ENCODE results near the gene SPTLC1.
A peak's percentile ranks its signal among the peaks of the same experiment; 100 is the strongest.
"Not testable (repeated sequence)": the region's sequence is repeated elsewhere in the genome, so short reads cannot be mapped to it uniquely, and the experiment has no call there.

Gene SPTLC1, protein sequence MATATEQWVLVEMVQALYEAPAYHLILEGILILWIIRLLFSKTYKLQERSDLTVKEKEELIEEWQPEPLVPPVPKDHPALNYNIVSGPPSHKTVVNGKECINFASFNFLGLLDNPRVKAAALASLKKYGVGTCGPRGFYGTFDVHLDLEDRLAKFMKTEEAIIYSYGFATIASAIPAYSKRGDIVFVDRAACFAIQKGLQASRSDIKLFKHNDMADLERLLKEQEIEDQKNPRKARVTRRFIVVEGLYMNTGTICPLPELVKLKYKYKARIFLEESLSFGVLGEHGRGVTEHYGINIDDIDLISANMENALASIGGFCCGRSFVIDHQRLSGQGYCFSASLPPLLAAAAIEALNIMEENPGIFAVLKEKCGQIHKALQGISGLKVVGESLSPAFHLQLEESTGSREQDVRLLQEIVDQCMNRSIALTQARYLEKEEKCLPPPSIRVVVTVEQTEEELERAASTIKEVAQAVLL

DNA sequence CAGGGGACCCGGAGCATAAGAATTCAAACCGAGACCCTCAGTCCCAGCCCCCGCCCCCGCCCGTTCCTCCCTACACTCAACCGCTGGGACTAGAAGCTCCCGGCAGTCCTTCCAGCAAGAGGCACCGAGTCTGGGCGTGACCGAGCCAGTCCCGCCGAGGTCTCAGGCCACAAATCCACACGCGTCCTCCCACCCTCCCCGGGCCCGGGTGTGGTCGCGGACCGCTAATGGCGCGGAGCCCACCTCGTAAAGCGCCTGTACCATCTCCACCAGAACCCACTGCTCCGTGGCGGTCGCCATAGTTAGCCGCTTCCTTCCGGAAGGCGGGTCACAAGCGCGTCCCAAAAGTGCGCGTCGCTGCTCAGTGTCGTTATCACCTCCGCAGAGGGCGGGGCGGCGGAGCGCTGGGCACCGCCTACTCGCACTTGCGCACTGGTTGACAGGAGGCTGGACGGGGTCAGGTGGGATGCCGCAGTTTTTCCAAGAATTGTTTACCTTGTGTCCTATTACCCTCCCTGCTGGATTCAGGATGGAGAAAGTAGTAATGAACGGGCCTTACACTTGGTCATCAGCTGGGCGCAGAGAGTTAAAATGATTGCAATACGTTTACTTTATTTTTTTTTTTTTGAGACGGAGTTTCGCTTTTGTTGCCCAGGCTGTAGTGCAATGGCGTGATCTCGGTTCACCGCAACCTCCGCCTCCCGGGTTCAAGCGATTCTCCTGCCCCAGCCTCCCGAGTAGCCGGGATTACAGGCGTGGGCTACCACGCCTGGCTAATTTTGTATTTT is at the start of gene SPTLC1:
TSS of gene SPTLC1 (minus strand) at position 343 of the 788 bp plus-strand sequence. CDS start at position 300, 43 bp downstream.
- peak; percentile 95 to 97 for DNase-seq

DNA sequence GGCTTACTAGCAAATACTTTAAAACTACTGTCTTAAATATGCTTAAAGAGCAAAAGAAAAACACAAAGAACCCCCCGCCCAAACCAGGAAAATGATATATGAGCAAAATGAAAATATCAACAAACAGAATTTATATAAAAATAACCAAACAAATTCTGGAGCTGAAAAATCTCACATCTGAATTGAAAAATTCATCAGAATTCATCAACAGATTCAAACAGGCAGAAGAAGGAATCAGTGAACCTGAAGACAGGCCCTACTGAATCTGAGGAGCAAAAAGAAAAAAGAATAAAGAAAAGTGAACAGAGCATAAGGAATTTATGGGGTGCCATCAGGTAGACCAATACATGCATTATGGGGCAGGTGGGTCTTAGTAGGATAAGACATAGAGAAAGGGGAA is 49.8 kb upstream of the SPTLC1 start:
- DNase-seq, result no peak

DNA sequence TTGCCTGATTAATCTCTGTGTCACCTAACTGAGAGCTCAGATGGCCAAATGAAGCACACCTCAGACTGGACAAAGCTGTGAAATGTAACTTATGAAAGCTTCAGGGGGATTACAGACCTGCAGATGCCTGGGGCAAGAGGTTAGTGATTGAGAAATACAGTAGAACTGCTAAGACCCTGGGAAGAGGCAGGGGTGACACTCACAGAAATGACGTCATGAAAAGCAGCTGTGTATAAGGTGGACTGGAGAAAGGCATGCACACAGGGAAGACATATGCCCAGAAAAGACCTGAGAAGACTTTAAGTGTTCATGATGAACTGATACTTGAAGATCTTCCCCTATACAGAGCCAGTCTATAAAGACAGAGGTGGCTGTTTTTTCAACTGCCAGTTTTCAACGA is 49.3 kb upstream of the SPTLC1 start:
- no peak for DNase-seq

DNA sequence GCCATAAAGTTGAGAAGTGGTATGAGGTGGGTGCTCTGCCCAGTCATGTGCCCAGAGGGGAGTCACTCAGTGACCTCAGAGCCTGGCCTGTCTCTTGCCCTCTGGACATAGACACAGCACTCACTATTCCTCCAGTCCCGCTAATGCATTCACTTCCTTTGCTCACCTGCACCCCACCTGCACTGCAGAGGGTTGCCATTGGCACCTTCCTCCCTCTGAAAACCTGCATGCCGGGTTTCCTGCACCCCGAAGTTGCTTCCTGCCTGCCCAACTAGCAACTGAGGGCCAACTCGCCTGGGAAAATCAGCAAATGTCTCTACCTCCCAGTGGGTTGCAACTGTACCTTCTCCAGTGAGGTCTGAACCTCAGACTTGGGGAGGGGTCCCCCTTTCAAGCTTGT is 48.1 kb upstream of the SPTLC1 start:
- no peak for DNase-seq

DNA sequence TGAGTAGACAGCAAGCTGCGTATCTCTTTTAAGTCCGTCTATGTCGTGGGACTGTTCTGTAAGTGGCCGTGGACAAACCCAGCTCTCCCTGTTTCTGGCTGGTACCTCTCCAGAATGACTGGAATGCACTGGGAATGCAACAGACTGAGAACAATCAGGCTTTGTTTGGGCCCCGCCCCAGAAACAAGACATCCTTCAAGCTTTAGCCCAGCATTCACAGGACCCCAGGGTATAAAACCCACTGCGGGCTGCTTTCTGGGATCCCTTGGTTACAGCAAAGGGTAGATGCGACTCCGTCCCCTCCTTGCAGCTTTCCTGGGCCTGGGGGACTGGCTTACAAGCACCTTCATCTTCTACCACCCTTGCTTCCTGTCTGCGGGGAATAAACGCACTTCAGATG is 45.6 kb upstream of the SPTLC1 start:
- DNase-seq, result no peak

DNA sequence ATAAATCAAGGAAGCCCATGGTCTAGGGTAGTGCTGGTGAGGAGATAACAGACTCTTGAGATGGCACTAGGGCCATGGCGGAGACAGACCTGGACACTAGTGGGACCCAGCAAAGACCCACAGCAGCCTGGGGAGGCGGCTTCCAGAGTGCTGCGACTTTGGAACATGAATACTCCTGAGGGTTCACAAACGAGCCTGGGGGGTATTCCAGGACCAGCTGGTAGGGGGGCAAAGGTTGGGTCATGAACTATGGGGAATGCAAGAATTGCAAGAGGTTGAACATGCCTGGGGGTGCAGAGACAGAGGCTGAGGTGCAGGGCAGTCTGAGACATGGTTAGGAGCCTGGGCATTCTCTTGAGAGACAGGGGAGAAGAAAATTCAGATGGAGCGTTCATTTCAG is 43.8 kb upstream of the SPTLC1 start:
- no peak for DNase-seq

DNA sequence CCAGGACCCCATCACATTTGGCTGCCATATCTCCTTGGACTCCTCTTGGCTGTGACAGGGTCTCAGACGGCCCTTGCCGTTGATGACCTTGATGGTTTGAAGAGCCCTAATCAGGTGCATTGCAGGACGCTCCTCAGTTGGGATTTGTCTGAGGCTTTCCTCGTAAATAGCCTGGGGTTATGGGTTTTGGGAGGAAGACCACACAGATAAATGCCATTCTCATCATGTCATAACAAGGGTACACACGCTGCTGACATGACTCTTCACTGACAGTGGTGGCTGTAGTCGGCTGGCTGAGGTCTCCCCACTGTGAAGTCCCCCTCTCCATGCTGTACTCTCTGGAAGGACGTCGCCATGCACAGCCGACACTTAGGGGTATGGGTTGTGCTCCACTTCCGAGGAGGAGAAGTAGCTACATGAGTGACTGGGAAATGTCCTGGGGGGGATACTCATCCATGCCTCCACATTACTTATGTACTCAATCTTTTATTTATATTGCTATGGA is 42.9 kb upstream of the SPTLC1 start:
- DNase-seq, result no peak

DNA sequence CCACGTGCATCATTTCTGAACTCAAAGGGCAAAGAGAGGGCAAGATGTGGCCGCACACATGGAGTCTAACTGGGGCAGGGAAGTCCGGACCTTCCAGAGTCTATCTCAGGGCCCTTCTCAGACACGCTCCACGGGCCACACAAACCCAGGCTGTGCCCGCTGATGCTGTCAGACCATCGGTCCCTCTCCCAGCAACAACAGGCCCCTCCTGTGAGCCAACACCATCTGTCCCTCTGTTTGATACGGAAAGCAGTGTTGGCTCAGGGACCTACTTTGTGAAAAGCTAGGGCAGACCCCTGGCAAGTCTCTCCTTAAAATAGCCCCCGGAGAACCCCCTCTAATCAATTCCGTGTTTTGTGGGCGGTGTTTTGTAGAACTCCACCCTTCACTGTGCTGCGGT is 40.5 kb upstream of the SPTLC1 start:
- DNase-seq, result not testable (repeated sequence)

DNA sequence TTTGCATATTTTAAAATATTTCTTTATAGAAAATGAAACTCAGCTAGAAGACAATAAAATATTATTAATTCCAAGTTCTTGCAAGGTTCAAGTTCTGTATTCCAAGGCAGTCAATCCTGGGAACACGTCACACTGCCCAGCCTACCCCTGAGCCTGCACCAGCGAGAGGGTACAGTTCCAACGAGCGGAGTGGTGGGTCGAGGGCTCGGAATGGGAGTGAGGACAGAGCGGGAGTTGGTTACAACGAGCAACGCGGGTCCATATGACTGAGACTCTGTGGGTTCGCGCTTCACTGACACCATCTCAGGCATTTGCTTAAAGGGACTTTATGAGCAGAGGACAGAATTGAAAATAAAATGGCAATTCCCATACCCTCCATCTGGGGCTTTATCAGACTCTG is 40.0 kb upstream of the SPTLC1 start:
- DNase-seq, result no peak

DNA sequence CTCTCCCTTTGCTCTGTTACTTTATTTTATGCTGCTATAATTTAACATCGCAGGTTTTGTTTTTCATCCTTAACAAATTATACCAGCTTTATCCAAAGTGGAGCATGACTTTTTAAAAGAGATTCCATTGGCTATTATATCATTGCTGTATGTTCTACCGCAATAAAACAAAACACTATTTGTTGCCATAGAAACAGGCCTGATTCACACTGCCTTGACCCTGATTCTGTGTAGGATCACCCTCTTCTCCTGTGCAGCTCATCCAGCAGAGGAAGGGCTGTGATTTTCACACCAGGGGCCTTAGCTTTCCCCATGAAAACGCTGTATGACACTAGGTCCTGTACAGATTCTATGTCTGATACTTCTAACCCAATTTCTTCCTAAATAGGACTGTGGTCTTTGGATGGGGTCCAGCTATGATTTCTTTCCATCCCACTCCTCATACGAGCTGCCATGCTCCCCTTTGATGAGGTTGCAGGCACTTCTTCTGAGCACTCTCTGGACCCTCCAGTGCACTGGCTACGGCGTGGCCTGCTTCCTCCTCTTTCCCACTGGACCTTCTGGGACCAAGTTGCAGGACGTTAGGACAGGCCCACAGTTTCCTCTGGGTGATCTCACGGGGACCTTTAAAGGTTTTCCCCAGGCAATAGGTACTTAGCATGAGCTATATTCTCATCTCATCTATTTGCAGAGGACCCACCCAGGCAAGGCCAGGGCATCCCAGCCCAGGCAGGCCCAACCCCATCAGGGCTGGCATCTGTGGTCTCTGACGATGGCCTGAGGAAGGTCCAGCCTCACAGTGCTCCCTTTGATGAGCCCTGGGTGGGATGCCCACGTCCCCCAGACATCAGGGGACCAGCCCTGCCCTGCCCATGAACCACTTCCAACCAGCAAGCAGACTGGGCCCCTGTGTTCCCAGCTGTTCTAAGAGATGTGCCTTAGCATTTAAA is 38.5 kb upstream of the SPTLC1 start:
- DNase-seq, result not testable (repeated sequence)

DNA sequence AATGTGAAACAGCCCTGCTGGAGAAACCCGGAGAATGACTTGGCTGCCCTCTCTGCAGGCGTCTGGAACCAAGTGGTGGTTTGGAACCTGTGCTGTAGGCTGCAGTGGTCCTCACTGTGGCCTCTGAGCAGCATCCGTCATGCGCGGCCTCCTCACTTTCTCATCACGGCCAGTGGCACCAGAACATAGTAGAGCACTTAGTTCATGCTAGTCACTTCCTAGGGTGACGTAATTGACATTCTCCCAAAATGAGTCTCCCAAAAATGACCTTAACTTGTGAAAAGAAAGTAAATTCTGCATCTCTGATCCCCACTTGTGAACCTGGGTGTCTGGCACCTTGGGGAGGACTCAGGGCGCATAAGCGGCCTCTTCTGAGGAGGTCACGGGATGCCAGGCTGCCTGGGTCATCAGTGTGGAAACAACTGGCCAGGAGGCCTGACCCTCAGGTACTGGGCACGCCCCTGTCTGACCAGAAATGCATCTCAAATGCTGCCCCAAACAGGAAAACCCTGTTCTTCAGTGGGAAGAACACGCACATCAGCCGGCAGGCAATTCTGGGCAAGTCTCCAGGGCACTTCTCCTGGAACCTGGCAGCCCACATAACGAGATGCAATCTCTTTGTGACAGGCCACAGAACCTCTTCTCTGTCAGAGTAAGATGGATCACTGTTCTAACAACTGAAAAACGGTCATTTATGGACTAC is 36.6 kb upstream of the SPTLC1 start:
- DNase-seq, result no peak

DNA sequence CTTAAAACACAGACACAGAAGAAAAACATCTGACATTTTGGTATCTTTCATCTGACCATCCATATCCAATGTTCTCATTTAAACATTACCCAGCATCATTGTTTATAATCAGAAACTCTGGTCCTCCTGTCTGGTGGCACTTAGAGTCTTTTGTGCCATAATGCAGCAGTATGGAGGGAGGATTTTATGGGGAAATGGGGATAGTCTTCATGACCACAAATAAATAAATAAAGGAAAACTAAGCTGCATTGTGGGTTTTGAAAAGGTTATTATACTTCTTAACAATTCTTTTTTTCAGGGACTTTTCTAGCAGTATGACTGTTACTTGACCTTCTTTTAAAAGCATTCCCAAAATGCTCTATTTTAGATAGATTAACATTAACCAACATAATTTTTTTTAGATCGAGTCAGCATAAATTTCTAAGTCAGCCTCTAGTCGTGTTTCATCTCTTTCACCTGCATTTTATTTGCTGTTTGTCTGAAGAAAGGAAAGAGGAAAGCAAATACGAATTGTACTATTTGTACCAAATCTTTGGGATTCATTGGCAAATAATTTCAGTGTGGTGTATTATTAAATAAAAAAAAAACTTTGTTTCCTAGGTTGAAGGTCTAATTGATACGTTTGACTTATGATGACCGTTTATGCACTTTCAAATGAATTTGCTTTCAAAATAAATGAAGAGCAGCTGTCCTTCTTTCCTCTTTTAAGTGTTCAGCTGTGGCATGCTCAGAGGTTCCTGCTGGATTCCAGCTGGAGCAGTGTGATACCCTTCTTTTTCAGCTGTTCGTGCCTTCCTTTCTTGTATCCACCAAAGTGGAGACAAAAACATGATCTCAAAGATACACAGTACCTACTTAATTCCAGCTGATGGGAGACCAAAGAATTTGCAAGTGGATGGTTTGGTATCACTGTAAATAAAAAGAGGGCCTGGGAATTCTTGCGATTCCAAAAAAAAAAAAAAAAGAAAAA is 35.6 kb upstream of the SPTLC1 start:
- DNase-seq, result not testable (repeated sequence)

DNA sequence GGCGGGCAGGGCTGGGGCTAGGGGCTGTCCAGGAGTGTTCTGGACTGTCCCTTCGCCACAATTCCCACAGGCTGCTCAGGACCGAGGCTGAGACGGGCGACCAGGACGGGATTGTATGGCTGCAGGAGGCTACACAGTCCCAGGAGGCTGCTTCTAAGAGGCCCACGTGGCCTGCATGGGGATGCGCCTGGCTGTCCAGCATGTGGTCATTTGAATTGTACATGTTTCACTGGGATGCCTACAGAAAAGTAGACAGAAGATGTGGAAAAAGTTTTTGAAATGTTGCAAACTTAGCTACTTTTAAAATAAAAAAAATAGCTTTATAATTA is 32.6 kb upstream of the SPTLC1 start:
- DNase-seq, result no peak

DNA sequence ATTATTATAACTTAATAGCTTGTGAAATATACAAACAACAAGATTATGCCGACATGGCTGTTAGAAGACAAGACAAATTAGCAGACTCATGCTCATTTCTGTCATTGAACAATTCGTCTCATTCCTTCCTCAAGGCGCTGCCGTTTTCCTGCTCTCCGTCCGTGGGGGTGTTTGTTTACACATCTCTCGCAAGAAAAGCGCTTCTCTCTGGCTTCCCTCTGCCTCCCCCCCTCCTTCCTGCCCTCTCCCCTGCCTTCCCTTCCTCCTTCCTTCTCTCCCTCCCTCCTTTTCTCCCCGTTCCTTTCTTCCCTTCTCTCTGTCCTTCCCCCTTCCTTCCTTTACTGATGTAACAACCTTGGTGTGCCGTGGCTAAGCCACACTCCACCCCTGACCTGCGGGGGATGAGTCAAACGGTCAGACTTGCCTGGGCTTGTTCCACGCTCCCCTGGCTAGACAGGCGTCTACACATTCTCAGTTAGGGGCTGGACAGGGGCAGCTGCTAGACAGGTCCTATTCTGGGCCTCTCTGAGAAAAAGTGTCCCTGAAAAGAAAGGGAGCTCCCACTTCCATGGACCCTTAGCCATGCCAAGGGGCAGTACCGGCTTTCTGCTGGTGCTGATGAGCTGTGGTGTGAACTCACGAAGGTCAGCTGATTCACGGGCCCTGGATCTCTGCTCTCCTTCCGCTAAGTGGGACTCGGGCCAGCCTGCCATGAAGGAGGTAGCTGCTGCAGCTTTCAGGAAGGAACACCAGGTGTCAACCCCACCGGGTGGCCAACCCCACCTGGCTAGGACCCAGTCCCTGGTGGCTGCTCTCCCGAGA is 32.0 kb upstream of the SPTLC1 start:
- peak in 1 of 2 experiments; percentile 26 for DNase-seq

DNA sequence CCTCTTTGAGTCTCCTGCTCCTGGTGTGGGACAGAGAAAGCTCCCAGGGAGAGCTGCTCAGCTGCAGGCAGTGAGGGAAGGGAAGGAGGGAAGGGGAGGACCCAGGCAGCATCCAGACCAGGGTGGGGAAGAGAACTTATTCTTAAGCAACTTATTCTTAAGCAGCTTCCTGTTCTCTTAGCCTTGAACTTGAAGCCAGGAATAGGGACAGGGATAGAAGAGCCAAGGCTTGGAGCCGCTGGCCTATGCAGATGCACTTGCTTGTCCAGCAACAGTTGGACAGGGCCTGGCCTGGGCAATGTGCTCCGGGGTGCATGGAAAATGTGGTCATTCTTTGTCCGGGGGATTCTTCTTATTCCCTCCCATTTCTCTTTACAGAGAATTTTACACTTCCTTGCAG is 31.4 kb upstream of the SPTLC1 start:
- no peak for DNase-seq

DNA sequence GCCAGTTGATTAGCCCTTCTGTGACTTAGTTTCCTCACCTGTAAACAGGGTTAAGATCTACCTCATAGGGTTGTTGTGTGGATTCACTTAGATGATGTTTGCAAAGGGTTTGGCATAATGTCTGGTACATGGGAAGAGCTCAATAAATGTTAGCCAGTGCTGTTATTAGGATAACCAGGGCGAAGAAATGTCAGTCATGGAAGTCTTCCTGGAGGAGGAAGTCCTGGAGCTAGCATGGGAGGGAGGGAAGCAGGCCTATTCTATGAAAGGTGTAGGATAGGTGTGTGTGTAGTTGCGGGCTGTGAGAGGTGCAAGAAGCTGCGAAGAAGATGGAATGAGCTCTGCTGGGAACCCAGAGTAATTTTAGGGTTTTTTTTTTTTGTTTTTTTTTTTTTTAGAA is 30.6 kb upstream of the SPTLC1 start:
- DNase-seq, result not testable (repeated sequence)

DNA sequence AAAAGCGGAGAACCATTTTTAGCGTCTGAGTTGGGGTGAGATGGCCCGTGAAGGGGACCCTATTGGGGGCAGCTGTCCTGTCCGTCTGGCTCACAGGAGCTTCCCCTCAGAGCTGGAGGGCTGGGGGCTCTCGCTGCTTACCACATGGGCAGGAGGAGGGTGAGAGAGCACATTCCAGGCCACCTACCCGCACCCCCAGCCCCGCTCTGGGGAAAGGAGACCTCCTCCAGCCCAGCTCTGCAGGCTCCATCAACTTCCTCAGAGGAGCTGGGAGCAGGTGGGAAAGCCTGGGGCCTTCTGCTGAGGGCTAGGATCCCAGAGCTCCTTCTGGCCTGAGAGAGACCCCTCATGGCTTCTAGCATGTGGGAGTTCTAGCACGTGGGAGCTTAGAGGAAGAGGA is 27.1 kb upstream of the SPTLC1 start:
- DNase-seq, result no peak

DNA sequence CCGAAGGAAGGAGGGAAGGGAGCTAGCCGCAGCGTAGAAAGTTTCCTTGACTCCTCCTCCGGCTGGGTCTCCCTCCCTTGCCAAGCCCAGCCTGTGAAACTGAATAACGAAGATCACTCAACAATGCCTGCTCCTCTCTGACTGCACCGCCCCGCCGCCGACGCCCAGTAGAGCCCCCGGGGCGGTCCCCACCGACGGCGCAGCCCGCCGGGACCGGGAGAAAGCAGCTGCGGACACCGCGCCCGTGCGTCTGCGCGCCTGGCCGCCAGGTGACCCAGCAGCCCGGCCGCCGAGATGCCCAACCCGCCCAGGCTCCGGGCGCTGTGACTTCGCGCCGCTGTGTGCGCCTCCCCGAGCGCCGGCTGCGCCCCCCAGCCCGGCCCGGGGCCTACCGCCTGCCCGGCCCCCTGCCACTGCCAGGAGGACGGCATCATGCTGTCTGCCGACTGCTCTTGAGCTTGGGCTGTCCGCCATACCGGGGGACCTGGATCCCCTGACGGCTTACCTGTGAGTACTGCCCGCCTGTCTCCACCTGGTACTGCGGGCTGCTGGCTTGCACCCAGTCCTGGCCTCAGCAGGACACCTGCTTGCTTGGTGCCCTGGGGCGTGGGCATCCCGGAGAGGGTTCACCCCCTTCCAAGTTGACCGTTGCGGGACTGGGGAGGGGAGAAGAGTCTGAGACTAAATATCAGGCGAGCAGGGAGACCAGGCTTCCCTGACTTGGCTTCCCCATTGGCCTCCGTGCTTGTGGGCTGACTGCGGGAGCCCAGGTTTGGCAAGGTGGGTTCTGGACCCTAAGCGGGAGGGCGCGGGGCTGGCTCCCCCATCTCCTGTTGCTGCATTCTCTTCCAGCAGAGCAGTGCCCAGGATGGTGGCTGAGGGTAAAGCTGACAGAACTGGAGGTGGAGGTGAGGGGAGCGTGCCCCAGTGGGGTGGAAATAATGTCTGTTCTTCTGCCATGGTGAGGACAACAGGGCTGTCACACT is 26.2 kb upstream of the SPTLC1 start:
- DNase-seq, result peak in 1 of 2 experiments; percentile 32

DNA sequence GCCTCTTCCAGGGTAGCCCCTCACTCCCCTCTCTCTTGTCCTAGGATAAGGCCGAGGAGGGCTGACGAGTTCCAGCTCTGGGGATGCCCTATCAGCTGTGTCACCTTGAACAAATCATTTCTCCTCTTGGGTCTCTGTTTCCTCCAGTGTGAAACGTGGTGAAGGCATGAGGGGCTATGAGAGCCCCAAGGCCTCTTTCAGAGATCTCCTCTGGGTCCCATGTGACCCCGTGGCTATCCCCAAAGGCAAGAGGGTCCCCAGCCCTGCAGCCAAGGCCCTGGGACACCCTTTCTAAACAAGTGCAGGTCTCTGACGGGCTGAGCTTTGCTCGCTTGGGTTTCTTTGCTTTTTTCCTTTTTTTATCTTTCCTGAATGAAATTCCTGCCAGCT is 25.5 kb upstream of the SPTLC1 start:
- no peak for DNase-seq

Measured in activated T-cell treated with anti-CD3 and anti-CD28 coated beads, Interleukin-2, amount 50 U/mL, for 48 hours (primary cell).